Peyer's patch (tissue), 4 donors: ENCODE results near the gene ABHD12. TPM values are rescaled to one million over a fixed set of nuclear protein-coding genes. Genes with fewer than 3 reads are reported as not detected.
"Not testable (repeated sequence)": the region's sequence is repeated elsewhere in the genome, so short reads cannot be mapped to it uniquely, and the experiment has no call there.

Source experiments
- DNase-seq, 3 donors: peaks; one replicate each; pipeline ENCODE4 v3.0.0-alpha.2; 2017 to 2019
- H3K27ac ChIP-seq, 4 donors: fragments of 200-600 bp; sonication (generic); one replicate each; pipeline ENCODE4 v1.5.1; 2016 to 2019
- H3K27me3 ChIP-seq, 2 donors: fragments of 200-600 bp; sonication (generic); one replicate each; pipeline ENCODE4 v1.5.1; 2019
- H3K36me3 ChIP-seq, 3 donors: fragments of 200-600 bp; sonication (generic); one replicate each; pipeline ENCODE4 v1.5.1; 2016 to 2019
- H3K4me1 ChIP-seq, 4 donors: fragments of 200-600 bp; sonication (generic); one replicate each; pipeline ENCODE4 v1.5.1; 2016 to 2019
- H3K4me3 ChIP-seq, 4 donors: fragments of 200-600 bp; sonication (generic); 1 replicate in 3 of 4; 2 replicates in 1 of 4; pipeline ENCODE4 v1.5.1; 2016 to 2019; ENCODE audit warnings: mild to moderate bottlenecking in 1 of 4
- H3K9me3 ChIP-seq, 4 donors: fragments of 200-600 bp; sonication (generic); one replicate each; pipeline ENCODE4 v1.5.1; 2016 to 2019; ENCODE audit warnings: mild to moderate bottlenecking in 1 of 4
- POLR2A ChIP-seq, 2 donors: fragments of 450-650 bp; IDR thresholded peaks; one replicate each; pipeline ENCODE4 v1.5.1; 2017; ENCODE audit warnings: antibody characterized with exemption in 2 of 2, mild to moderate bottlenecking in 2 of 2, moderate library complexity in 2 of 2
- total RNA-seq, 4 donors: library from RNA; depleted of rRNA; stranded (reverse); fragments of >200 nt; gene quantifications; one replicate each; pipeline ENCODE4 v1.1.0, GENCODE V29; 2016
- TF ChIP-seq, protein P1 (sequence below), 6 experiments: fragments of 450-650 bp in 4 of 6; fragments of 200-600 bp in 2 of 6; sonication (generic) in 1 of 6; IDR thresholded peaks; one replicate each; pipeline ENCODE4 v1.5.1; 2017 to 2019; ENCODE audit warnings: antibody characterized with exemption in 6 of 6, mild to moderate bottlenecking in 3 of 6, moderate library complexity in 1 of 6

ABHD12 gene
- total RNA-seq, 4 donors from 2014 or later, result 46.2 to 95.4 (median 73.5) TPM

DNA sequence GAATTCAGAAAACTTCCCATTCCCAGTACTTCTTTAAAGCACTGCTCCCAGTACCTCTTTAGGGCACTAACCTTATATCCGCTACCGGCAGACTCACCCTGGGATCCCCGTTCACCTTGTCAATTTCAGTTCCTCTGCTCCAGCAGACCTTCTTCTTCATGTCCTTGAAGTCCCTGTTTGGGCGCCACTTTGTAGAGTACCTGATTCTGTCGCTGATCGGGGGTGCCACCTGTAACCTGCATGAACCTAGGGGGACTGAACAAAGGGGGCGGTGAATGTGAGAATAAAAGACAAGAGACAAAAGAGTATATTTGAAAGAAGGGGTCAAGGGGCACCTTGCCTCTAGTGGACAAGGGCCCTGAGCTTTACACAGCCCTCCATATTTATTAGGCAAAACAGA, 11.9 kb upstream of the ABHD12 start:
- peaks cover 0 to 19% (median 2%) of the 10 kb centered on the region in 4 donors for H3K9me3 ChIP-seq
- no peak overlapping the region for H3K27ac ChIP-seq
- H3K4me3 ChIP-seq, result no peak overlapping the region
- H3K27me3 ChIP-seq, result no peaks in the 10 kb centered on the region
- no peak for TF ChIP-seq POLR2A (IDR thresholded peaks at IDR 0.05)
- TF ChIP-seq, protein P1, sequence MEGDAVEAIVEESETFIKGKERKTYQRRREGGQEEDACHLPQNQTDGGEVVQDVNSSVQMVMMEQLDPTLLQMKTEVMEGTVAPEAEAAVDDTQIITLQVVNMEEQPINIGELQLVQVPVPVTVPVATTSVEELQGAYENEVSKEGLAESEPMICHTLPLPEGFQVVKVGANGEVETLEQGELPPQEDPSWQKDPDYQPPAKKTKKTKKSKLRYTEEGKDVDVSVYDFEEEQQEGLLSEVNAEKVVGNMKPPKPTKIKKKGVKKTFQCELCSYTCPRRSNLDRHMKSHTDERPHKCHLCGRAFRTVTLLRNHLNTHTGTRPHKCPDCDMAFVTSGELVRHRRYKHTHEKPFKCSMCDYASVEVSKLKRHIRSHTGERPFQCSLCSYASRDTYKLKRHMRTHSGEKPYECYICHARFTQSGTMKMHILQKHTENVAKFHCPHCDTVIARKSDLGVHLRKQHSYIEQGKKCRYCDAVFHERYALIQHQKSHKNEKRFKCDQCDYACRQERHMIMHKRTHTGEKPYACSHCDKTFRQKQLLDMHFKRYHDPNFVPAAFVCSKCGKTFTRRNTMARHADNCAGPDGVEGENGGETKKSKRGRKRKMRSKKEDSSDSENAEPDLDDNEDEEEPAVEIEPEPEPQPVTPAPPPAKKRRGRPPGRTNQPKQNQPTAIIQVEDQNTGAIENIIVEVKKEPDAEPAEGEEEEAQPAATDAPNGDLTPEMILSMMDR (IDR thresholded peaks at IDR 0.05), result no peak
- H3K36me3 ChIP-seq, result no peaks in the 10 kb centered on the region
- DNase-seq, result no peak
- peaks cover 0 to 11% (median 0%) of the 10 kb centered on the region in 4 donors for H3K4me1 ChIP-seq

DNA sequence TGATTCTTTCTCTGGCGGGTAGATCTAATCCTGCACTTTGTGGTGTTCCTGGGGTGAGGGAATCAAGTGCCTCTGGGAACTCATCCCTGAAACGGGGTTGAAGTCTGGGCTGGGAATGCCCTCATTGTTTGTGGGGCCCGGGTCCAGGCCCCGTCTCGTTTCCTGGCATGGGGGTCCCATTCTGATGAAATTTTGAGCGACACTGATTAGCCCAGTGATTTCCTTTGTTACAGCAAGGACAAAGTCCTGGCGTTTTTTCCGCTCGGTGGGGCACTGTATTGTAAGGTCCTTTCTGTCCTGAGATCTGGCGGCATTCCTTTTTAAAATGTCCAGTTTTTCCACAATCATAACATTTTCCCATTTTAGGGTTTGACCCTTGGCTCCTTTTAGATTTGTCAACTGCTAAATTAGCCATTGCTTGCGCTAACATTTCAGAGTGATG, 9.7 kb upstream of the ABHD12 start:
- H3K27me3 ChIP-seq, result not testable (repeated sequence)

DNA sequence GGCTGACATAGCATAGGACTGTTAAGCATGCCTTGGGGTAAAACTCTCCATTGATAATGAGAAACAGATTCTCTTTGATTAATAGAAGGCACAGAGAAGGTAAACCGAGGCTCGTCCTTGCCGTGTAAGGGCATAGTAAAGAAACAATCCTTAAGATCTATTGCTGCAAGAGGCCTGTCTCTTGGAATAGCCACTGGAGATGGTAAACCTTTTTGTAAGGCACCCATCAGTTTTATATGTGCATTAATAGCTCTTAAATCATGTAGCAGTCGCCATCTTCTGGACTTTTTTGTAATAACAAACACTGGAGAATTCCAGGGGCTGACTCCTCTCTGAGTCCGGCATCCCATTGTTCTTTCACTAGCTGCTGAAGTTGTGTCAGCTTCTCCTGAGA, 8.4 kb upstream of the ABHD12 start:
- H3K36me3 ChIP-seq, result no peaks in the 10 kb centered on the region
- H3K4me1 ChIP-seq, result peaks cover 0 to 11% (median 0%) of the 10 kb centered on the region in 4 donors
- peak overlapping the region in 1 of 4 donors; percentile 77 for H3K27ac ChIP-seq
- H3K27me3 ChIP-seq, result no peaks in the 10 kb centered on the region
- H3K9me3 ChIP-seq, result peaks cover 0 to 19% (median 2%) of the 10 kb centered on the region in 4 donors
- peak in 1 of 3 donors; percentile 66 for DNase-seq
- TF ChIP-seq, protein P1 (IDR thresholded peaks at IDR 0.05), result peak in 5 of 6 experiments; percentile 13 to 82 (median 73)
- no peak for TF ChIP-seq POLR2A (IDR thresholded peaks at IDR 0.05)
- H3K4me3 ChIP-seq, result no peak overlapping the region

More for the DNA sequence above, 9.7 kb upstream of the ABHD12 start:
- DNase-seq, H3K36me3 ChIP-seq, H3K27ac ChIP-seq, H3K4me3 ChIP-seq: not testable (repeated sequence)
- H3K4me1 ChIP-seq, result peaks cover 0 to 11% (median 0%) of the 10 kb centered on the region in 4 donors
- H3K9me3 ChIP-seq, result peaks cover 0 to 19% (median 2%) of the 10 kb centered on the region in 4 donors

DNA sequence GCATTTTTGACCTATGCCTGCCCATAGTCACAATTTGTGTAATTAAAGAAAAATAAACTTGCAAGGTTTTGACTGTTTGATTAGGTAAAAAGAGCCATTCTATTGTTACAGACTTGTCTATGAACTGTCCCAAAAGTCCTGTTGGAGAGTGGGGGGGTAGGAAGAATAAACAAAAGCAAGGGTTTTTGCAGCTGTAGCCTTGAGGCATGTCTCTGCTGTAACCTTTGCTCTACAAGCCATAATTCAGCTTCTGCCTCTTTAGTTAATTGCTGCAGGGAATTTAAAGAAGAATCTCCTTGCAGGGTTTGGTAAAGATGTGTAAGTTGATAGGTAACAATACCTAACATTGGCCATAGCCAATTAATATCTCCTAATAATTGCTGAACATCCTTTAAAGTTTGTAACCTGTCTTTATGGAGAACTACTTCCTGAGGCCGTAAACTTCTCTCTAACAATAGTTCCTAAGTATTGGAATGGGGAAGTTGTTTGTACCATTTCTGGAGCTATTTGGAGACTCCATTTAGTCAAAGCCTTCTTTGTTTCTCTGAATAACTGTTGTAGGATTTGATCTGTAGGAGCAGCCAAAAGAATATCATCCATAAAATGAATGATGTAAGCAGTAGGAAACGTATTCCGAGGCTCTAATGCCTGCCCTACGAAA, 7.9 kb upstream of the ABHD12 start:
- Histone ChIP-seq H3K36me3 (no peaks in the 10 kb centered on the region), H3K4me1 (peaks cover 0 to 11% (median 0%) of the 10 kb centered on the region in 4 donors), H3K4me3 (no peak overlapping the region), H3K27me3 (no peaks in the 10 kb centered on the region), H3K9me3 (peaks cover 0 to 19% (median 2%) of the 10 kb centered on the region in 4 donors), H3K27ac (peak overlapping the region in 2 of 4 donors; percentile 61 to 77)
- TF ChIP-seq POLR2A (IDR thresholded peaks at IDR 0.05), result no peak
- TF ChIP-seq, protein P1 (IDR thresholded peaks at IDR 0.05), result no peak
- DNase-seq, result no peak

DNA sequence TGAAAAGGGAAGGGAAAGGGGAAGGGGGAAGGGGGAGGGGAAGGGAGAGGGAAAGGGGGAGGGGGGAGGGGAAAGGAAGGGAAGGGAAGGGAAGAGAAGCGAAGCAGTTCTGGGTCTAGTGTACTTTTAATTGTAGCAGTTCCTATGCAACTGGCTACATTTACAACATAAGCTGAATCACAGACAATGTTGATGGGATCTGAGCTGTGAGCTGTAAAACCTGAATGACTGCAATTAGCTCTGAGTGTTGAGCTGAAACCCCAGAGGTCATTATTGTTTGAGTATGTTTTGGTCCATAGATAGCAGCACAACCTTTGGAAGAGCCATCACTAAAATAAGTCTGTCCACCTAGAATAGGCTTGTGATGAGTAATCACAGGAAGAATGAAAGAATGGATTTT, 7.2 kb upstream of the ABHD12 start:
- Histone ChIP-seq H3K27ac (peak overlapping the region in 3 of 4 donors; percentile 1 to 77 (median 61)), H3K27me3 (no peaks in the 10 kb centered on the region), H3K4me3 (peak overlapping the region in 1 of 4 donors; percentile 19), H3K9me3 (peaks cover 0 to 12% (median 2%) of the 10 kb centered on the region in 4 donors), H3K4me1 (peaks cover 0 to 11% (median 0%) of the 10 kb centered on the region in 4 donors), H3K36me3 (no peaks in the 10 kb centered on the region)
- TF ChIP-seq, protein P1 (IDR thresholded peaks at IDR 0.05), result no peak
- no peak for TF ChIP-seq POLR2A (IDR thresholded peaks at IDR 0.05)
- DNase-seq, result peak in 1 of 3 donors; percentile 51

DNA sequence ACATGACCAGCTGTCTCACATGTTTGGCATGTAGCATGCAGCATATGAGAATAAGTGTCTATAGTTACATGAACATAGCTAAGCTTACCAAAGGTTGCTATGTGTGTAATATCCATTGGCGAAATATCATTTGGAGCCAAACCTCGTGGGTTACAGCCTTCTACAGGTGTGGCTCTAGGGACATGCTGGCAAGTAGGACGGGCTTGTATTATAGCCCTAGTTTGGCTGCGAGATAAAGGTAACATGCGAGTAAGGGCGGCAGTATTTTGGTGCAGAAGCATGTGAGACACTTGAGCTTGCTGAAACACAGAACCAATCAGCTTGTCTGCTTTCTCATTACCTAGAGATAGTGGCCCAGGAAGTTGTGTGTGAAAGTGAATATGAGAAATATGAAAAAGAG, 6.5 kb upstream of the ABHD12 start:
- Histone ChIP-seq H3K27me3 (no peaks in the 10 kb centered on the region), H3K27ac (peak overlapping the region in 3 of 4 donors; percentile 1 to 77 (median 61)), H3K9me3 (peaks cover 0 to 6% (median 0%) of the 10 kb centered on the region in 4 donors), H3K4me3 (peak overlapping the region in 1 of 4 donors; percentile 19), H3K4me1 (peaks cover 0 to 11% (median 0%) of the 10 kb centered on the region in 4 donors), H3K36me3 (no peaks in the 10 kb centered on the region)
- TF ChIP-seq POLR2A (IDR thresholded peaks at IDR 0.05), result no peak
- TF ChIP-seq, protein P1 (IDR thresholded peaks at IDR 0.05), result no peak
- no peak for DNase-seq
